Hepatocyte (in vitro differentiated cells): Measurements from ENCODE around the gene DCAF15.

Source experiments
- EZH2 ChIP-seq: fragments of 200-600 bp; sonication (generic); IDR thresholded peaks from 2 replicates; pipeline ENCODE4 v1.6.1; 2016; ENCODE audit warnings: antibody characterized with exemption, mild to moderate bottlenecking, borderline replicate concordance
- EZH2phosphoT487 ChIP-seq: fragments of 200-600 bp; sonication (generic); IDR thresholded peaks from one replicate; pipeline ENCODE4 v1.6.1; 2018; ENCODE audit warnings: antibody characterized with exemption, mild to moderate bottlenecking, low read depth, moderate library complexity; ENCODE audit not compliant: unreplicated experiment, severe bottlenecking
- TF ChIP-seq, protein P1 (sequence below): fragments of 200-600 bp; sonication (generic); IDR thresholded peaks from 2 replicates; pipeline ENCODE4 v1.5.1; 2016; ENCODE audit warnings: antibody characterized with exemption, mild to moderate bottlenecking; ENCODE audit not compliant: poor library complexity

DNA sequence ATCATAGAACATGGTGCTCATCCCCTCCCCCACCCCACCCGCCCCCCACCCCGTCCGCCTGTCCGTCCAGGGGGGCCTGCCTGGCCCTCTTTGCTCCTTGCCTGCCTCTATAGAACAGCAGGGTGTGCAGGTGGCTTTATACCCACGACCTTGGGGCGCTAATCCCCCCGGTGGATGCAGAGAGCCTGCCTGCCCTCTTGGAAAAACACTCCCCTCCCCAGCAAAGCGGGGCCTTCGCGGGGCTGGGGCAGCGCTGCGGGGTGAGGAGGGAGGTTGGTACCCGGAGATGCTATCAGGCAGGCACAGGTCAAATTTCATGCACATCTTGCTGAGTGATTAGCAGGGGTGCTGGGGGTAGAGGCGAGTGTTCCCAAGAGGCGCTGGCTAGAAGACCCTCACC, 31.9 kb downstream of the DCAF15 start:
- TF ChIP-seq, protein P1, sequence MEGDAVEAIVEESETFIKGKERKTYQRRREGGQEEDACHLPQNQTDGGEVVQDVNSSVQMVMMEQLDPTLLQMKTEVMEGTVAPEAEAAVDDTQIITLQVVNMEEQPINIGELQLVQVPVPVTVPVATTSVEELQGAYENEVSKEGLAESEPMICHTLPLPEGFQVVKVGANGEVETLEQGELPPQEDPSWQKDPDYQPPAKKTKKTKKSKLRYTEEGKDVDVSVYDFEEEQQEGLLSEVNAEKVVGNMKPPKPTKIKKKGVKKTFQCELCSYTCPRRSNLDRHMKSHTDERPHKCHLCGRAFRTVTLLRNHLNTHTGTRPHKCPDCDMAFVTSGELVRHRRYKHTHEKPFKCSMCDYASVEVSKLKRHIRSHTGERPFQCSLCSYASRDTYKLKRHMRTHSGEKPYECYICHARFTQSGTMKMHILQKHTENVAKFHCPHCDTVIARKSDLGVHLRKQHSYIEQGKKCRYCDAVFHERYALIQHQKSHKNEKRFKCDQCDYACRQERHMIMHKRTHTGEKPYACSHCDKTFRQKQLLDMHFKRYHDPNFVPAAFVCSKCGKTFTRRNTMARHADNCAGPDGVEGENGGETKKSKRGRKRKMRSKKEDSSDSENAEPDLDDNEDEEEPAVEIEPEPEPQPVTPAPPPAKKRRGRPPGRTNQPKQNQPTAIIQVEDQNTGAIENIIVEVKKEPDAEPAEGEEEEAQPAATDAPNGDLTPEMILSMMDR = no peak
- TF ChIP-seq EZH2phosphoT487 (no peak), EZH2 (no peak)
